Activated CD4-positive, alpha-beta T cell treated with anti-CD3 and anti-CD28 coated beads, Interleukin-2, amount 50 U/mL, for 16 hours (primary cell): ENCODE results near the gene ACSL5.
"Not testable (repeated sequence)": the region's sequence is repeated elsewhere in the genome, so short reads cannot be mapped to it uniquely, and the experiment has no call there.

Experiments
- DNase-seq: peaks from one replicate; pipeline ENCODE4 v3.0.0-alpha.2; 2020

ACSL5 gene

DNA sequence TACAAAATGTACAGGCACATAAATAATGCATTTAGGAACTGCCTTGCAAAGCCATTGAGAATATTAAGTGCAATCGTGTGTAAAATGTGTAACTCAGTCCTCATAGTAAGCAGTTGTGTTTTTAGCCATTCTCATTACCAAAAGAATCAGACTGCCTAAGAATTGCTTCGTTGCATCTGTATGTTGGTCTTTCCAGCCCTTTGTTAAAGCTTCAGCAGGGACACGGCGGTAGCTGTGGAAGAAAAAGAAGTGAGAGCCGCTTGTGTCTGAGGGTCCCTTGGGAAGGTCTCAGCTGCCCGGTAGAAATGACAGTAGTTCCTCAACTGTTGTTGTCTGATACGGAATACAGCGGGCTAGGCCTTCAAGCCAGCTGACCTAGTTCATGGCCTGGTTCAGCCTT lies 22.8 kb upstream of the ACSL5 start:
- no peak for DNase-seq

DNA sequence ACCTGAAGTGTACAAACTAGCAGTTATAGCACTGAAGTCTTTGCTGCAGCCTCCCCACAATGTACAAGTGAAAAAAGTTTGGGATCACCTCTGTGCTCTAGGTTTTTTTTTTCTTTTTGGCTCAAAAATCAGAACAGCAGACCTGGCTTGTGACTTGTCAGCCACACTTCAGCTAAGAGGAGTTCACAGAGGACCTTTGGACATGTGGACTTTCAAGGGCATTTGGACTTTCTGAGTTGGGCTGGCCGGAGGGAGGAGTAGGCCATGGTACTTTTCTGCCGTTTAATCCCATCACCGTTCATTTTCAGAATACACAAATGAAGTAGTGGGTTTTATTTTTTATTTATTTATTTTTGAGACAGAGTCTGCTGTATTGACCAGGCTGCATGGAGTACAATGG lies 21.9 kb upstream of the ACSL5 start:
- DNase-seq = no peak

- no peak for DNase-seq
Observed at GRCh38 chr10:112353046-112353445, 20.9 kb upstream of the ACSL5 start.

DNA sequence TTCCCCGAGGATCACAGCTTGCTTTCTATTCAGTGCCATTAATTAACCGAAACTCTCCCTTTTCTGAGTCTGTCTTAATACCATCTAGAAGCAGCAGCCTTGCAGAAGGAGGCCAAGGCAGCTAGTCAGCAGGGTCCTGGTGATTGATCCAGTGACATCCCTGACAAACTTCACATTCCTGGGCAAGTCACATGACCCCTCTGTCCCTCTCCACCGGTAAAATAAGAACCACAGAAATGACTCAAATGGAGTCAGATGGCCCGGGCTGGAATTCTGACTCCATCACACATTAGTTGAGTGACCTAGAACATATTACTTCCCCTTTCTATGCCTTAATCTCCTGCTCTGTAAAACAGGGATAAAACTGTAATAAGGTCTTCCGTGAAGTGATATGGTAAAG lies 17.2 kb upstream of the ACSL5 start:
- DNase-seq = no peak

GRCh38 chr10:112359606-112360307 lies 14.2 kb upstream of the ACSL5 start:
- no peak for DNase-seq

GRCh38 chr10:112360308-112361270 lies 13.3 kb upstream of the ACSL5 start:
- no peak for DNase-seq

DNA sequence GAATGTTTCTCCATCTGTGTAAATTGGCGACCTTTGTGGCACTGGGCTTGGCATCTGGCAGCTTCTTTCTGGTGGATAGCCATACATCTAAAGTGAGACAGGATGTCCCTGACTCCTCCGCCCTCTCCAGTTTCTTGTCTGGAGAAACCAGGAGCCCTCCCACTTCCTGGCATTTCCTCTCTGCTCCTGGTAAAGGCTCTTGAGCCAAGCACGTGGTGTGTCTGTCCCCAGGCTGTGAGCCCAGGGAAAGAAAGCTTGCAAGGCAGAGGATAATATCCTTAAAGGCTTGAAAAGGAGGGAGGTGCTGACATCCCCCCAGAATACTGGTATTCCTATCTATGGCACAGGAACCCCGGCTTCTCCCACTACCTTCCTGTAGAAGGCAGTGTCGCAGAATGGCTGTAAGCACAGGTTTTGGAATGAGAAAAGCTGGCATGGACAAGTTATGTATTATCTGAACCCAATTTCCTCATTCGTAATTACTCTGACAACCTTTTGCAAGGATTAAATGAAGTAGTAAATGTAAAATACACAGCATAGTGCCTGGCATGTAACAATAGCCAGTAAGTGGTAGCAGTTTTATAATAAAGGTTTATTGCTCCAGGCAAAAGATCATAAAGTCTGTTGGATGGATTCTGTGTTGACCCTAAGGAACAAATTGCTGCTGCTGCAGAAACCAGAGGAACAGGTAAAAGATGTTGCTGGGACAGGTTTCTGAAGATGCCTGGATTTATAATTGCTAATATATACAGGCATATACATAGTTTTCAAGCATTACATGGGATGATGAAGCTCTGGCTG lies 11.8 kb upstream of the ACSL5 start:
- DNase-seq = no peak

DNA sequence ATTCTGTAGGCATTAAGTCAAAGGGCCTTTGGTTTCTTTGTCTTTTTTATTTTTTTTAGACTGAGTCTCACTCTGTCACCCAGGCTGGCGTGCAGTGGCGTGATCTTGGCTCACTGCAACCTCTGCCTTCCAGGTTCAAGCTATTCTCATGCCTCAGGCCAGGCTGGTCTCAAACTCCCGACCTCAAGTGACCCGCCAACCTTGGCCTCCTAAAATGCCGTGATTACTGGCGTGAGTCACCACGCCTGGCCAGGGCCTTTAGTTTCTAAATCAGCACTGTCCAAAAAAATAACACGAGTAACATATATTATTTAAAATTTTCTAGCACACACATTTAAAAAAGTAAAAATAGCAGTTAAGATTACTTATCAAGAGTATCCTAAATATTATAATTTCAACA lies 11.1 kb upstream of the ACSL5 start:
- no peak for DNase-seq

GRCh38 chr10:112363696-112364688 lies 9.9 kb upstream of the ACSL5 start:
- no peak for DNase-seq

GRCh38 chr10:112365014-112365432 lies 8.9 kb upstream of the ACSL5 start:
- no peak for DNase-seq

- no peak for DNase-seq
Observed at GRCh38 chr10:112365451-112365850, 8.5 kb upstream of the ACSL5 start.

DNA sequence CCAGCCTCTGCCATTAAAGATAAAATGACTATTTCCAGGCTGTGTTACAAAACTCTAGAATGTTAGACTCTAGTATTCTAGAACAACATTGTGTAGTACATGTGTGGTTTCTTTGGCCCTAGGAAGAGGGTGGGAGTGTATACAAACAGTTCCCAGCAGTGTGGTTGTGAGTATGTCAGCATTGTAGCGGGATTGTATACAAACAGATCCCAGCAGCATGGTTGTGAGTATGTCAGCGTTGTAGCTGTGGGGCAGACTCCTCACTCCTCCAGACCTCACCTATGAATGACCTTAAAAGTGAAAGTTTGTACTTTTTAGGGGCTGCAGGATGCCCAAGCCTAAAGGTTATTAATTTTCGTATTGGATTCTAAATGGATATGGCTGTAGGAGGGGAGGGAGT lies 6.9 kb upstream of the ACSL5 start:
- DNase-seq = no peak

DNA sequence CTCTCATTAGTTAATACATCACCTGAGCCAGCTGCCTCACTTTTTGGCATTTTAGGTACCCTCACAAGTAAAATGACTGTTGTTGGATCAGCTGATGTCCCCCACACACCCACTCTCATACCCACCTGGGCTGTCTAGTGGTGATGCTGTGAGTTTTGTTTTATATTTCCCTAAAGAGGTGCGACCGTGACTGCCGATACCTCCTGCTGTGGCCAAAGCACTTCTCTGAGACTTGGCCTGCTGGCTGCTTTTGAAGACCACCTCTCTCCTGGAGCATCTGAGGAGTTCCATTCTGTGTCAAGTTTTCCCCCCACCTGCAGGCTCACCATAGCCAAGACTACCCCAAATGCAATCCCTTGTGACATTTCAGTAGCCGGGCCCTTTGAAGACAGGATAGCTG lies 6.4 kb upstream of the ACSL5 start:
- no peak for DNase-seq

- peak; percentile 24 for DNase-seq
Observed at GRCh38 chr10:112369495-112370423, 4.2 kb upstream of the ACSL5 start.

- no peak for DNase-seq
Observed at GRCh38 chr10:112370424-112370819, 3.5 kb upstream of the ACSL5 start.

- DNase-seq = not testable (repeated sequence)
Observed at GRCh38 chr10:112371326-112371725, 2.6 kb upstream of the ACSL5 start.

DNA sequence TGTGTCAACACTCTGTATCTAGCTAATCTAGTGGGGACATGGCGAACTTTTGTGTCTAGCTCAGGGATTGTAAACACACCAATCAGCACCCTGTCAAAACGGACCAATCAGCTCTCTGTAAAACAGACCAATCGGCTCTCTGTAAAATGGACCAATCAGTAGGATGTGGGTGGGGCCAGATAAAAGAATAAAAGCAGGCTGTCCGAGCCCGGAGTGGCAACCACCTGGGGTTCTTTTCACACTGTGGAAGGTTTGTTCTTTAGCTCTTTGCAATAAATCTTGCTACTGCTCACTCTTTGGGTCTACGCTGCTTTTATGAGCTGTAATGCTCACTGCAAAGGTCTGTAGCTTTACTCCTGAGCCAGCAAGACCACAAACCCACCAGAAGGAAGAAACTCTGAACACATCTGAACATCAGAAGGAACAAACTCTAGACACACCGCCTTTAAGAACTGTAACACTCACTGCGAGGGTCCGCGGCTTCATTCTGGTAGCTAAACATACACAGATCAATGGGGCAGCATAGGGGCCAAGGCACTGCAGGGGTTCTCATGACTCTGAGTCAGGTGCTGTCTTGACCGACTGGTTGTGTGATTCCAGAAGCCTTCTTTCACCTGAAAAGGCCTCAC lies 1.6 kb upstream of the ACSL5 start:
- not testable (repeated sequence) for DNase-seq

- peak; percentile 35 for DNase-seq
Observed at GRCh38 chr10:112374724-112375541, 1.0 kb downstream of the ACSL5 start.

DNA sequence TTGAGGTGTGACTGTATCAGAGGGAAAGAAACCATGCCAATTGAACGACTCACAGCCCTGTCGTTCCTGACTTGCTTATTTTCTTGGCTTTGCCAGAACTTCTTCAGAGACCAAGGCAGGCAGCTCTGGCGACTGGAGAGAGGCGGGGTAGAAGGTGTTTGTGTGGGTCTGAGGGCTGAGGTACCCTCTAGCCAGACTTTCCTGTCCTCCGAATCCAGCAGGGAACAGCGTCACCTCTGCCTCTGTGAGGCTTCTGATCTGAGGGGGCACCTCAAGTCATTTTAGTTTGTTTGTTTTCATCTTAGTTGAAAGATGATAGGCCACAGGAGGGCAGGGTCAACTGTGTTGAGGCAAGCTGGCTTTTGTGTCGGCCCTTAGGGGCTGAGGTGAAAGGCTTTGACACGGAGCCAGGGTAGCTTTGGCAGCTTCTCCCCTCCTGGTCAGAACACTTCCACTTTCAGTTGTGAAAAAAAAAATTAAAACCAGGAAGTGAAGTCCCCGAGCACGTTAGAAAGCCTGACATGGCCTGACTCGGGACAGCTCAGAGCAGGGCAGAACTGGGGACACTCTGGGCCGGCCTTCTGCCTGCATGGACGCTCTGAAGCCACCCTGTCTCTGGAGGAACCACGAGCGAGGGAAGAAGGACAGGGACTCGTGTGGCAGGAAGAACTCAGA lies 1.9 kb downstream of the ACSL5 start:
- DNase-seq = peak; percentile 56
